NOMO-1 (cell line): ENCODE data around the gene FASTK.
"Not testable (repeated sequence)": the region's sequence is repeated elsewhere in the genome, so short reads cannot be mapped to it uniquely, and the experiment has no call there.

Experiments
- DNase-seq, 2 experiments: peaks; one replicate each; lab custom pipeline; 2025; ENCODE audit not compliant: unreplicated experiment in 2 of 2; lab: John Stamatoyannopoulos, UW

Gene FASTK

GRCh38 chr7:151032936-151033863 lies 47.4 kb downstream of the FASTK start:
- no peak for DNase-seq

DNA sequence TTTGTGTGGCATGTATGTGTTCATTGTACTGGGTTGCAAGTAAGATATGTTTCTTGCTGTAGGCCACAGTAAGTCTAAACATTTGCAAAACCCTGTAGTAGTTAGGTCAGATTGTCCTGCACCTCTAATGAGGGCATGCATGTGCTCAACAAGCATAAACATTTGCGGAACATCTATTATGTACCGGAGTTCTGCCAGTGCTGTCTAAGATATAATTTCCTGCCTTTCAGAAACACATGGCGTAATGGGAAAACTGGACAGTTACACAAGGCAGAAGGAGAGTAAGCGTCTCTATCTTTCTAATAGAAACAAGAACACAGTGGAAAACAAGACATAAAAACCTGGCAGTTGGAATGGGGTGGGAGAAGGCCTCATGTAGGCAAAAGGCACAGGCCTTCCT lies 49.6 kb downstream of the FASTK start:
- DNase-seq, result no peak

- no peak for DNase-seq
These were observed 51.6 kb downstream of the FASTK start for GRCh38 chr7:151028948-151029501.

GRCh38 chr7:151028131-151028947 lies 52.3 kb downstream of the FASTK start, which contains the start of gene ABCB8:
Gene ABCB8 (plus strand): TSS chr7:151028450. CDS start chr7:151028516, 66 bp downstream.
- peak; percentile 85 to 88 for DNase-seq

- DNase-seq, result not testable (repeated sequence)
These were observed 52.9 kb downstream of the FASTK start for GRCh38 chr7:151027728-151028130.

GRCh38 chr7:151026771-151027727 lies 53.6 kb downstream of the FASTK start:
- not testable (repeated sequence) for DNase-seq
